ENCODE data around the gene RAB8B. TPM values are rescaled to one million over a fixed set of nuclear protein-coding genes. Genes with fewer than 3 reads are reported as not detected.

Gene RAB8B
- total and polyA plus RNA-seq, 9 of the 15 experiments (the other 6 are each of a cell fraction or from before 2014, with no cell fraction given), result 7.8 to 32.1 (median 24.2) TPM

DNA sequence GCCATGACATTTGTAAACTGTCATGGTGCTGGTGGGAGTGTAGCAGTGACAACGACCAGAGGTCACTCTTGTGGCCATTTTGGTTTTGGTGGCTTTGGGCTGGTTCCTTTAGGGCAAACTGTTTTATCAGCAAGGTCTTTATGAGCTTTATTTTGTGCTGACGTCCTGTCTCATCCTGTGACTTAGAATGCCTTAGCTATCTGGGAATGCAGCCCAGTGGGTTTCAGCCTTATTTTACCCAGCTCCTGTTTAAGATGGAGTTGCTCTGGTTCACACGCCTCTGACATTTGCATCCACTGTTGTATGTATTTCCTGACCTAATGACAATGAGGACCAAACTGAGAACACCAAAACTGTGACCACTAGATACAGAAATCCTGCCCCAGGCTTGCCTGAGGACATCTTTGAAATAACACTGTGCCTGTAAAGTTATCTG lies 37.6 kb downstream of the RAB8B start (continued):
- no peak for TF ChIP-seq LCOR (CRISPR knock-in tag; IDR thresholded peaks at IDR 0.05)
- no peak for TF ChIP-seq IRF2 (CRISPR knock-in tag; IDR thresholded peaks at IDR 0.05)
- TF ChIP-seq RBM15 (IDR thresholded peaks at IDR 0.05; ENCODE audit: insufficient read depth, low read length), result no peak
- TF ChIP-seq NFRKB (IDR thresholded peaks at IDR 0.05; ENCODE audit: low read depth), result peak; percentile 50; the same call in 1 of the 2 replicates
- TF ChIP-seq PYGO2 (tag; IDR thresholded peaks at IDR 0.05), result peak; percentile 97
- no peak for TF ChIP-seq EGR1 (conservative IDR thresholded peaks at IDR 0.05)
- no peak for TF ChIP-seq HLTF (IDR thresholded peaks at IDR 0.05)
- peak; percentile 30; the same call in 1 of the 2 replicates for TF ChIP-seq ELF1 (tag; IDR thresholded peaks at IDR 0.05)
- TF ChIP-seq RUNX1 (IDR thresholded peaks at IDR 0.05; ENCODE audit: low read depth), result no peak
- no peak for TF ChIP-seq FOXM1 (IDR thresholded peaks at IDR 0.05; ENCODE audit: low read depth)
- TF ChIP-seq FOXM1 (CRISPR knock-in tag; IDR thresholded peaks at IDR 0.05; ENCODE audit: low read depth), result no peak
- TF ChIP-seq ARHGAP35 (IDR thresholded peaks at IDR 0.05; ENCODE audit: partially characterized antibody), result no peak
- no peak for TF ChIP-seq POLR2H (tag; IDR thresholded peaks at IDR 0.05; ENCODE audit: low read depth)
- no peak for TF ChIP-seq ZZZ3 (IDR thresholded peaks at IDR 0.05)
- peak; percentile 91 for TF ChIP-seq HSF4 (CRISPR knock-in tag; IDR thresholded peaks at IDR 0.05; ENCODE audit: borderline replicate concordance)
- TF ChIP-seq ZNF282 (CRISPR knock-in tag; IDR thresholded peaks at IDR 0.05), result no peak
- peak; percentile 81 for TF ChIP-seq ZFP1 (CRISPR knock-in tag; IDR thresholded peaks at IDR 0.05)
- TF ChIP-seq ZNF511 (CRISPR knock-in tag; IDR thresholded peaks at IDR 0.05), result no peak
- TF ChIP-seq ARID1B (IDR thresholded peaks at IDR 0.05), result no peak
- TF ChIP-seq YBX1 (IDR thresholded peaks at IDR 0.05), result no peak
- no peak for TF ChIP-seq CBX8 (IDR thresholded peaks at IDR 0.05; ENCODE audit: borderline replicate concordance, extremely low read depth, low read depth, low read length, poor library complexity, severe bottlenecking)
- no peak for TF ChIP-seq PHF8 (IDR thresholded peaks at IDR 0.05; ENCODE audit: borderline replicate concordance, low read length)
- no peak for TF ChIP-seq PRMT5 (CRISPR knock-in tag; IDR thresholded peaks at IDR 0.05)
- TF ChIP-seq ZNF589 (CRISPR knock-in tag; IDR thresholded peaks at IDR 0.05; ENCODE audit: low read depth), result peak; percentile 99
- TF ChIP-seq ZNF699 (CRISPR knock-in tag; IDR thresholded peaks at IDR 0.05; ENCODE audit: insufficient replicate concordance), result no peak
- no peak for TF ChIP-seq MYBL2 (IDR thresholded peaks at IDR 0.05; ENCODE audit: low read depth)
- no peak for TF ChIP-seq MYBL2 (CRISPR knock-in tag; IDR thresholded peaks at IDR 0.05; ENCODE audit: borderline replicate concordance)
- TF ChIP-seq XRCC5 (IDR thresholded peaks at IDR 0.05; ENCODE audit: low read depth, low read length), result no peak
- TF ChIP-seq, protein P1, sequence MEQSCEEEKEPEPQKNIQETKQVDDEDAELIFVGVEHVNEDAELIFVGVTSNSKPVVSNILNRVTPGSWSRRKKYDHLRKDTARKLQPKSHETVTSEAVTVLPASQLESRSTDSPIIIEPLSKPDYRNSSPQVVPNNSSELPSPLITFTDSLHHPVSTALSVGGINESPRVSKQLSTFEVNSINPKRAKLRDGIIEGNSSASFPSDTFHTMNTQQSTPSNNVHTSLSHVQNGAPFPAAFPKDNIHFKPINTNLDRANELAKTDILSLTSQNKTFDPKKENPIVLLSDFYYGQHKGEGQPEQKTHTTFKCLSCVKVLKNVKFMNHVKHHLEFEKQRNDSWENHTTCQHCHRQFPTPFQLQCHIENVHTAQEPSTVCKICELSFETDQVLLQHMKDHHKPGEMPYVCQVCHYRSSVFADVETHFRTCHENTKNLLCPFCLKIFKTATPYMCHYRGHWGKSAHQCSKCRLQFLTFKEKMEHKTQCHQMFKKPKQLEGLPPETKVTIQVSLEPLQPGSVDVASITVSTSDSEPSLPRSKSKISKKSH (CRISPR knock-in tag; IDR thresholded peaks at IDR 0.05), result no peak; the same call in 1 of the 2 replicates
- TF ChIP-seq SNRNP70 (optimal IDR thresholded peaks at IDR 0.05; ENCODE audit: low read depth, low read length), result no peak
- TF ChIP-seq ESRRB (CRISPR knock-in tag; IDR thresholded peaks at IDR 0.05; ENCODE audit: borderline replicate concordance), result 0 out of 2 replicates have a peak, but pooled peaks have one; percentile 48
